Stimulated activated CD4-positive, alpha-beta T cell treated with anti-CD3 and anti-CD28 coated beads, Interleukin-1b, Interleukin-23, amount 100 ng/mL, for 24 hours (primary cell): Measurements from ENCODE around the gene ITGA11.

ENCODE experiments used
- DNase-seq, 4 experiments: peaks; one replicate each; pipeline ENCODE4 v3.0.0-alpha.2; 2020; ENCODE audit warnings: low read depth in 4 of 4, low spot score in 1 of 4

Gene ITGA11

DNA sequence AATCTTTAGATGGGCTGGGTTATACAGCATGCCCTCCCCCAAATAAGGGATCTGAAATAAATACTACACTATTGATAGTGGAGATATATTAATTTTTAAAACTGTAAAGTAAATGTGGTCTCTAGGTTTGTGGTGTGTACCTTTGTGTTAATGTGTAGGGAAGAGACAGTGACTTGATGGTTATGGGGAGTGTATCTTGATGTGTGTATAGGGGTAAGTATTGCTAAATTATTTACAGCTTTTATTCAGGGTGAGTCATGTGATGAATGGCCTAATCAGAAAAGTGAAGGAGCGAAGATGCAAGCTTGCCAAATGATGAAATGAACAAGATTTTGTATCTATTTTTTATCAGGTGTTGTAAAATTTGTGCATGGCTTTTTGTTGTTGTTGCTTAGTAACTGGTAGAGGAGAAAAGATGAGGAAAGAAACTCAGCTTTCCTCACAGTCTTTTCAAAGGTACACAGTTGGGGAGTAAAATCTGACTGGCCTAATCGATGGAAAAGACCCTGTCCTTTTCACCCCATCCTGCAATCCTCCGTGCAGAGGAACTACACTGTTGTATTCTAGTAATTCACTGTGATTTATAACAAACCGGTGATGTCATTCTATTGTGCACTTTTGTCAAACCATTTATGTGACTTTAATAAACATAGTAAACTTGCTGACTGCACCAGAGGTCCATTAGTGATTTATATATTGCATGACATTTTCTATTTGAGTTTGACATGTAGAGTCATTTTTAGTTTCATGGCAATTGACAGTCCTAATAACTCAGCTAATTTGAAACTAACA lies 136.8 kb downstream of the ITGA11 start:
- no peak for DNase-seq

DNA sequence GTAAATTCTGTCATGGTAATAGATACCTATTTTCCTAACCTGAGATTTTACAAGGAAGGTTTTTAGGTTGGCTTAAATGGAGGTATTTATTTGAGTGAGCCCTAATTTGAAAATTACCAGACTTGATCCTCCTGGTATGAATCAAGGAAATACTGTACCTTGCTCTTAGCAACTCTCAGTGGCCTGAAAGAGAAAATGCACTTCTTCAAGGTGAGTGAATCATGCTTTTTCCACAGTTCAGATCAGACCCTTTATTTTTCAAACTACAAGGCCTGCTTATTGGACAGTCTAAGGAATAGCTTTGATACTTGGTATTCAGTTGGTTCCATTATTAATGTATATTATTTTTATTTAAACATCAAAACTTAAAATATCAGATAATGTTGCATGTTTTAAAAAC lies 139.0 kb downstream of the ITGA11 start:
- no peak for DNase-seq

DNA sequence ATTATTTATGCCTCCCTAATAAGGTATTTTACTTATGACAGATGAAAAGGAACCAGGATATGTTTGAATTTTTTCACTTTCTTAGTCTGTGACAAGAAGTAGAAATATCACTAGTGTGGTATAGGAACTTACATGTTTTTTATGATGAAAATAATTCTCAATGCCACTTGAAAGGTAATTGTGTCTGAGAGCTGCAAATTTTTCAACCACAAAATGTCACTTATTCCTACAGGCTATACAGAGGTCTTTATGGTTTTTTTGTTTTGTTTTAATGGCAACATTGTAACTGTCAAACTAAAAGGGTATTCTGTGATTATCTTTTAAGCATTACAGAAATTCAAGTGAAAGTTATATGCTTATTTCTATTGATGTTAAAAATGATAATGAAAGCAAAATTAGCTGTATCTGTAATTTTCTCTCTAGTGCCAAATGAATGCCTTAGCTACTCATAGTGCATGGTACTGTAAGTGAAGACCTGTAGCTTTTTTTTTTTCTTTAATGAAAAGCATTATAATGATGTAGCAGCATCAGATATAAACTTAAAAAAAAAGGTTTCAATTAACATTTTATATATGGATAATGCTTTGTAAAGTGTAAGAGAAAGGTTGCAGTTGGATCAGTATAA lies 139.7 kb downstream of the ITGA11 start:
- DNase-seq = no peak

DNA sequence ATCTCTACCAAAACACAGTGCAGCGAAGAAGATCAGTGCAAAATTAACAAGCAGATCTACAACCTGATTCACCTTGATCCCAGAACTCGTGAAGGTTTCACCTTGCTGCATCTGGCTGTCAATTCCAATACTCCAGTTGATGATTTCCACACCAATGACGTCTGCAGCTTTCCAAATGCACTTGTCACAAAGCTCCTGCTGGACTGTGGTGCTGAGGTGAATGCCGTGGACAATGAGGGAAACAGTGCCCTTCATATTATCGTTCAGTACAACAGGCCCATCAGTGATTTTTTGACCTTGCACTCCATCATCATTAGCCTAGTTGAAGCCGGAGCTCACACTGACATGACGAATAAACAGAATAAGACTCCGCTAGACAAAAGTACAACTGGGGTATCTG lies 141.2 kb downstream of the ITGA11 start:
- no peak for DNase-seq

- no peak for DNase-seq
Observed at GRCh38 chr15:68289621-68290352, 142.2 kb downstream of the ITGA11 start.

DNA sequence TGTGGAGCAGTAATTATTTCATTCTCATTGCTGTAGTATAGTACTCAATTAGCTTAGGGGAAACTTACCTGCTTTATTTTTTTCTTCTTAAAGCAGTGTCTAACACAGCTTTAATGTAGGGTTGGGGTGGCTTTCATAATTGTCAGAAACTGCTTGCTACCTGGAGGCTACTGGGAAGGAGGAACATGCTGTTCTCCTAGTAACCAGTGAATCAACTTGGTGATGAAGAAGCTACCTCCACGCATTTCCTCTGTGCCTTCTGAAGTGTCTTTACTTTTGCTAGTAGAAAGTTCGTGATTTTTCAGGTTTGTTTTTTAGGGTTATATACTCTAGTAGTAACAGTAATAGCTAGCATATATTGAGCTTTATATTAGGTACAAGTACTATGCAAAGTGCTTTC lies 142.9 kb downstream of the ITGA11 start:
- DNase-seq = no peak

- DNase-seq = no peak
Observed at GRCh38 chr15:68286256-68286655, 145.7 kb downstream of the ITGA11 start.

DNA sequence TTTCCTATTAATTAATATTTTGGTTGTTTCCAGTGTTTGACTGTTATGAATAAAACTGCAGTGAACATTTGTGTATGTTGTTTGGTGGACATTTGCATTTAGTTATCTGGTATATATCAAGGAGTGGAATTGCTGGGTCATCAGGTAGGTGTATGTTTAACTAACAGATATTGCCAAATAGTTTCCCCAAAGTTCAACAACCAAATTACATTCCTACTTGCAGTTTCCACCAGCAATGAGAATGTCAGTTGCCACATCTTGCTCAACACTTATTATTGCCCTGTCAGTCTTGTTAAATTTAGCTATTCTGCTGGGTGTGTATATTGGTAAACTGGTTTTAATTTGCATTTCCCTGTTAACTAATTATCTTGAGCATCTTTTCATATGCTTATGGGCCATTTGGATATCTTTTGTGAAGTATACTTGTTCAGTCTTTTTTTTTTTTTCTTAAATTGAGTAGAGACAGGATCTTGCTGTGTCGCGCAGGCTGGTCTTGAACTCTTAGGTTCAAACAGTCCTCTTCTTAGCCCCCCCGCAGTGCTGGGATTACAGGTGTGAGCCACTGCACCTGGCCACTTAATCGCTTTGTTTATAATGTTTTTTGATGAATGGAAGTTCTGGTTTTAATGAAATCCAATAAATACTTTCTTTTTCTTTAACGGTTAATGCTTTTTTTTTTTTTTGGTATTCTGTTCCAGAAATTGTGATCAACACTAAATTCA lies 146.5 kb downstream of the ITGA11 start:
- DNase-seq = no peak

- DNase-seq = no peak
Observed at GRCh38 chr15:68284616-68285258, 147.2 kb downstream of the ITGA11 start.

- no peak for DNase-seq
Observed at GRCh38 chr15:68283401-68283800, 148.6 kb downstream of the ITGA11 start.

DNA sequence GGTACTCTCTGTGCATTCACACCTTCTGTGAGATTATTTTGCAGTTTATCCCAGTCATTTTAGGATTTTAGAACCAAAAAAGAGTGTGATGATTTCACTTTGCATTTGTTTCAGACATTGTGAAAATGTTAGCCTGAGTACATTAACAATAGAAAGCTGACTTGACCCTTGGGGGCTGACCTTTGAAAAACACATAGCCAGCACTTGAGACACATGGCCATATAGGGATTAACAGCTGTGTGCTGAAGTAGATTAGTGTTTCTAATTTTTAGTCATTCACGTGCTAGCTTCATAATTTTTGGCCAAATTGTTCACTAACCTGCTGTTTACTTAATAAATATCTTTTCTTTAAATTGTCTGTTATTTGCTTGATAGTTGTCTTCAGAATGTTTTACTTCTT lies 151.0 kb downstream of the ITGA11 start:
- no peak for DNase-seq

- DNase-seq = no peak
Observed at GRCh38 chr15:68279779-68280753, 151.9 kb downstream of the ITGA11 start.

DNA sequence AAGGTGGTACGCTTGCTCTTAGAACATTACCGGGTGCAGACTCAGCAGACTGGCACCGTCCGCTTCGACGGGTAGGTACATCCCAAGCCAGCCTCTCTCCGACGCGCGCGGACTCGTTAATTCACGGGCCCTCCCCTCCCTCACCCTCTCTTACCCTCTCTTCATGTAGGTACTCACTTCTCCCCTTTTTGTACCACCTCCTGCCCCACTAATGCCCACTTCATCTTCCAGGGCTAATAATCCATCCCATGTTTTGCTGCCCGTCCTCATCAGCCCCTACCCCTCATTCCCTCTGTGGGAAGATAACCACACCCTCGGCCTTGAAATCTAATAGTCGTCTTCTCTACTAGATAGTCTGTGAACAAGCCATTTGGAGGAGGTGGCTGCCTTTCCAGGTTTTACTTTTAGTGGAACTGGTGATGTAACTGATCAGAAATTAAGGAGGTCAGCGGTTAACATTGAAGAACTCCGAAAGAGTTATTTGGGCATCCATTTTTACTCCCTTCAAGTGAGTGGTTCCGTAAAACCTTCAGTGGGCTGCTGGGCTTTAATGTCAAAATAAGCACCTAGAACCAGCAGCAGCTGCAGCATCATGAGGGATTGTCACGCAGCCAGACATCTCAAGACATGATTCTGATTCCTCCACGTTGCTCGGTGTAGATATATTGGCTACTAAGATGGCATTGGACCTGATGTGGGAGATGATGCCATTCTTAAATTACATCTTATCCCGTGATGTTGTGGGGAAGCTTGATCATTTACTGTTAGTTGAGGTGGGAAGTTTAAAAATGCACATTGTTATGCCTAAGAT lies 153.2 kb downstream of the ITGA11 start:
- DNase-seq = no peak

DNA sequence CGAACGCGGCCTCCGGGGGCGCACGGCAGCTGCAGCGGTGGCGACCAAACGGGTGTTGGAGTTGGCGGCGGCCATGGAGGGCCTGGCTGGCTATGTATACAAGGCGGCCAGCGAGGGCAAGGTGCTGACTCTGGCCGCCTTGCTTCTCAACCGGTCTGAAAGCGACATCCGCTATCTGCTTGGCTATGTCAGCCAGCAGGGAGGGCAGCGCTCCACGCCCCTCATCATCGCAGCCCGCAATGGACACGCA lies 153.7 kb downstream of the ITGA11 start:
- DNase-seq = peak in 1 of 4 experiments; percentile 40

DNA sequence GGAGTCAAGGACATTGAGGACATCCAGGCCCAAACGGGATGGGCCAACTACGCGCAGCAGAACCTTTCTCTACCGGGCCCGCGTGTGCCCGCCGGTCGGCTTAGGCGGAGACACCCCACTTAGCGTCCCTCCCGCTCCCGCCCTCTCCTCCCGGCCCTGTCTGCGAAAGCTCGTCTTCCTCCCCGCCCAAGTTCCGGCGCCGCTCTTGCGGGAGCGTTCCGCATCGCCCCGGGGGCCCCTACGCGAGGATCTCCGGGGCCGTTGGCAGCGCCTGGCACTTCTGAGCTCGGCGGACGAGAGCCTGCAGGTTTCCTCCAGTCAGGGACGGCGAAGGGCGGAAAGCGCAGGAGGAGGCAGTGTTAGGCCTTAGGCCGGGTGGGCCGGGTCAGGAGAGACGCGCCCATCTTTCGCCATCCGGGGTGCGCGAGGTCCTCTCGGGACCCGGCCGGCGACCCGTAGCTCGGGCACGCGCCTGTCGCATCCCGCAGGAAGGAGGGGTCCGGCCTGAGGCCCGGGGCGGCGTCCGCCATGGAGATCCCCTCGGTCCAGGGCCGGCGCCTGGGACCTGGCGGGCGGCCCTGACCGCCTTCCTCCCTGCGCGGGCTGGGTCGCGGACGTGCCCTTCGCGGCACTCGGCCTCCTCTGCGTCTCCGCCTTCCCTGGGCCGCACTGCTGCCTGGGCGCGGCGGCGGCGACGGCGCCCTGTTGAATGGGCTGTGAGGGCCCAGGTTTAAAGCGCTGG lies 154.2 kb downstream of the ITGA11 start, which contains the start of gene FEM1B:
Gene FEM1B, plus strand, starts transcription at position 143 of the 742 bp plus-strand sequence. CDS start 673 bp downstream, outside the sequence.
- DNase-seq = peak; percentile 71 to 82 (median 79)

DNA sequence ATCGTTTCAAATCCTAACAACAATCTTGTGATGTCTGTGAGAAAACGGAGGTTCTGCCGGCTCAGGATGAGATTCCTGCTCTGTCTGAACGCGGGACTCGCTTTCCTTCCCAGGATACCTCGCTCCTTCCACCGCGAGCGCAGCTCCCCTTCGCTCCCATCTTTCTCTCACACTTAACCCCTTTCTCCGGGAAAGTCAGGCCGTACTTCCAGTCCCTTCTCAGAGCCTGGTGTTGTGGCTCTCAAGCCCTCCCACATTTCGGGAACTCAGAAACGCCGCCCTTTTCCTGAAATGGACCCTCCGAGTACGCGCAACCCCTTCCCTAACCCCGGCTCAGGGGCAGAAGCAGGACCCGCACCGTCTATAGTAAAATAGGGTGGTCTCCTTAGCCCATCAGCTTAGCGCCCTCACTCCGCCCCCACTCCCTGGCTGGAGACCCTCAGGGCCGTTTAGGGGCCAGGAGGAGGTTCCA lies 154.8 kb downstream of the ITGA11 start:
- no peak for DNase-seq

DNA sequence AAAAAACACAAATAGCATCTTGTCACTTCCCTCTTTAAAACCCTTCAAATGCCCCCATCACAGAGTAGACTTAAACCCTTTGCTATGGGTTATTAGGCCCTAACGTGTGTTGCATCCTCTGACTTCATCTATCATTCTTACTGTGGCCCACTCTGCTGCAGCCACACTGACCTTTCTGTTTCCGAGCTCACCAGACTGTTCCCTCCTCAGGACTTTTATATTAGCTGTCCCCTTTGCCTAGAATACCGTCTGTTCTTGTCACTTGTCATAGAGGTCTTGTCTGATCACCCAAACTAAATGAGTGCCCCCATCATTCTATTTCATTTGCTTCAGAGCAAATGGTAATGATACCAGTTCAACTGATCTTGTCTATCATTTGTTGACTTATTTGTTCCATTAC lies 155.3 kb downstream of the ITGA11 start:
- no peak for DNase-seq

- DNase-seq = no peak
Observed at GRCh38 chr15:68275165-68275746, 156.7 kb downstream of the ITGA11 start.
